Right renal pelvis (tissue), 4 donors: ENCODE results near the gene STX8. TPM values are rescaled to one million over a fixed set of nuclear protein-coding genes. Genes with fewer than 3 reads are reported as not detected.

Experiments used
- DNase-seq, 4 donors: peaks; one replicate each; pipeline ENCODE4 v3.0.0-alpha.2; 2013; ENCODE audit warnings: low read depth in 4 of 4, low spot score in 3 of 4, missing footprints in 1 of 4
- polyA plus RNA-seq, 4 donors: library from polyadenylated mRNA; unstranded; fragments of 120-200 nt; gene quantifications; one replicate each; pipeline ENCODE4 v1.2.1, GENCODE V29; 2013; ENCODE audit not compliant: insufficient read length in 4 of 4

Gene STX8
- polyA plus RNA-seq, 4 donors = 64.2 to 66.9 (median 64.6) TPM

DNA sequence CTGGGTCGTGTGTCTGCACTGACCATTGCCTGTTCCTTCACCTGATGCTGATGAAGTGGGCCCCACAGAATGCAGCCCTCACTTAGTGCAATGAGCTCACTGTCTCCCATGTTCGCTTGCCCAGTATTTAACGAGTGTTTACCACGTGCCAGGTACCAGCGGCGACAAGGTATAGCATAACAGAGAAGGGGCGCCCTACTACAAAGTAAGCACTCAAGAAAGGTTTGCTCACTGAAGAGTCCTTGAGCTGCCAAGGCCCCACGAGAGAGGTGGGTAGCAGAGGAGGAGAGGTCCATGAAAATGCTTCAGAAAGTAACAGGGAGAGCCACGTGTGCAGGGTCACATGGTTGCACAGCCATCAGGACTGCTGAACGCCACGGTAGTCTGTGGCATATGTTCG is 324.3 kb downstream of the STX8 start:
- DNase-seq = no peak

DNA sequence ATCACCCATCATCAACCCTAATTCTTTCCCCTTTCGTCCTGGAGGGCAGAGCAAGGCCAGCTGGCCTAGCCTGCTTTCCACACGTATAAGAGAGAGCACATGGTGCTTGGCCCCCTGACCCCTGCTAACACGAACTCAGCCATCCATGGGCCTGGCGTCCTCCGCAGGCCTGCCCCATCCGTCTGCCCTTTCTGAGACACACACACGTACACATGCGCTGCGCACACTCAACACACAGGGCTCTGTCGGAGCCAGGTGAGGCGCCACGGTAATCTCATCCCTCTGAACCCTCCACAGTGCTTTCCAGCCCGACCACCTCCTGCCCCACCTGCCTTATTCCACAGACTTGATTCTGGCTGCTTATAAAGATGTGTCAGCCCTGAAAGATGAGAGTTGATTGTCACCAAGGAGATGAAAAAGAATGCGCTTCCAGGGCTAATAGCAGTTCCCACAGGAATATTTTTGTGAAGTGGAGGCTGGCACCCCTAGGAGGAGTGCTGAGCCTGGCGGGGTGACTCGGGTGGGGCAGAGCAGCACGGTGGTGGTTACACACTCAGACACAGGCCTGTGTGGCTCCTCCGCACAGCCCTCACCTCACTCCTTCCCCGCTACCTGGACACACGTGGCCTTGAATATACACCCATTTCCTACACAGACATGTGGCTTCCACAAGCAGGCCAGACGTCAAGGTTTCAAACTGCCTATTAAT is 326.2 kb downstream of the STX8 start:
- DNase-seq = no peak

DNA sequence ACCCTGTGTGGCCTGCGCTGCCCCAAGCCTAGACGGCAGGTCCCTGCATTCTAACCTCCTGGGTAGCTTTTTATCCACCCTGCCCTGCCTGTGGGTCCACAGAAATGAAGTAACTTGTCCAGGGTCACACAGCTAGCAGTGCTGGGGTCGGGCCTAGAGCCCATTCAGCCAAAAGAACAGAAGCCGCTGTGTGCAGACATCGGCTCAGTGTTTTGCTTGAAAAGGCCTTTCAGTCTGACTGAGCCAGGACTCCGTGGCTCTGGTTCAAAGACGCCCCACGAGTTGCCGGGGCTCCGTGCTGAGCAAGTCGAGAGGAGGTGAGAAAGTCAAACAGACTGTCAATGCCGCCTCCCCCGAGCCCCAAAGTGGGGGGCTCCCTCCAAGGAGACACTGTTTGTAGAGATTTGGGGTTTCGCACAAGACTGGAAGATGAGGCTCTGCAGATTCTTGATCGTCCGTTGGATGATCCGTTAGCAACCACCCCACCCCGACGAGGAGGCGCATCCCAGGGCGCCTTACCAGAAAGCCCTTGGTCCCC is 328.1 kb downstream of the STX8 start:
- DNase-seq = no peak

DNA sequence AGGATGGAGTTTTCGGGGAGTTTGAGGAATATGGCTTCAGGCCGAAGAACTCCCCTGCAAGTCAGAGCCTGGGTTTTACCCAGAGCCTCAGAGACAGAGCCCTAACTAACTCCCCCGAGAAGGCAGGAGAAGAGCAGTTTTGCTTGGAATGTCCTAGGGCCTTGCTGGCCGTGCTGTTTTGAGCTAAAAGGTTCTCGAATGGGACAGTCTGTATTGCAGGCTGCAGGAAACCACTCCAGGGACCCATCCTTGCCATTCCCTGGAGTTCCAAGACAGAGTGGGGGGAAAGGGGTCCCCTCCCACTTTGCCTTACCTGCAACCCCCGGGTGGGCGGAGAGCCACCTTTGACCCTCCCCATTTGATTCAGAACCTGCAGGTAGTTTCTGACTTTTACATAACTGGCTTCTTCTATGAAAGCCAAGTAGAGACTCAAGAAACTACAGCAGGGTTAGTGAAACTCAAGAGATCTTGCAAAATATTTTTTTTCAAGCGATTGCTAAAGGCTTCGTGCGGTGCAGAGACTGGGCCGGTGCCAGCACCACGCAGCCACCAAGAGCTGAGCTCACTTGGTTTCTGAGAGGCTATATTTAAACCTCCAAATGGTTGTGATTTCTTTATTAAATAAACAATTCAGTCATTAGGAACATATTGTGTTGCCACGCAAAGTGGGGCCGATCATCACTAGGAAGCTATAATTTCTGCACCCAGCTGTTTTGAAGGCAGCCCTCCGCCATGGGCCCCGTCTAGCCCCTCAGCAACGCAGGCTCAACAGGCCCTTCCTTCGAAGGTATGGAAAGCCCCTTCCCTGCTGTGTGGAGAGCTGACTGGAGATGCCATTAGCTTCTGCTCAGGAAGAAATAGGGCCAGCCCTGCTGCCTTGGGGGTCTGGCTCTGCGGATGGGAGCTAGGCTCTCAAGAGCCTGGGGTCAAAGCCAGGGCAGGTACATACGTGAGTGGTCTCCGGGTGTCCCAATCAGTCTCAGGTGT is 331.3 kb downstream of the STX8 start:
- DNase-seq = no peak

DNA sequence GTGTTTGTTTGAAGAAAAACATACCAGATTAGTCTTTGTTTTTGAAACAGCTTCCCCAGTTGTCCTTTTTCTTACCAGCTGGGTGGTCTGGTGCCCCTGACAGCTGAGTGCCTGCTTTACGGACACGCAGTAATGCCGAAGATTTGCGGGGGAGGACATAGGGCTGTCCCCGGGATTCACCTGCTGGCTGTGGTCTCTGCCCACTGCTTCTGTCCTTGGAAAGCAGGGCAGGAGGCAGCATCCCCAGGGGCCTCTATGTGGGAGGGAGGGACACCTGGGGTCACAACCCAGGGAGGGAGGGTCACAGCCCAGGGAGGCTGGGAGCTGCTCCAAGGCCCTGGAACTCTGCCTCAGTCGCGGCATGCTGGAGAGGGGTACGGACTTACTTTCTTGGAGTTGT is 332.6 kb downstream of the STX8 start:
- DNase-seq = no peak

DNA sequence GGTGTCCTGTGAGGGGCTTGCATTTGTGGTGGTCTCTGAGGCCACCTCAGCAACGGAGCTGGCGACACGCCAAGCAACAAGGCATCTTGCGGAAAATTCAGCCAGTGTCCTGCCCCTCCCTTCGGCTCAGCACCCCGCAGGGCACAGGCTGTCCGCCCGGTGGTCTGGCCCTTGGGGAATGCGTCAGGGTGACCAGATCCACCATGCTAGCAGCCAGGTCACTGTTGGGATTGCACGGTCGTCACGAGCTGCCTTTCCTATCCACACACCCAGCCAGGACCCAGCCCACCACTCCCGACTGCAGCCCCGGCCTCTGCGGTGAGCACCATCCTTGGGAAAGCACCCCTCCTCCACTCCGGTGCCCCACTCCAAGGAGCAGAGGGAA is 333.1 kb downstream of the STX8 start:
- DNase-seq = no peak

DNA sequence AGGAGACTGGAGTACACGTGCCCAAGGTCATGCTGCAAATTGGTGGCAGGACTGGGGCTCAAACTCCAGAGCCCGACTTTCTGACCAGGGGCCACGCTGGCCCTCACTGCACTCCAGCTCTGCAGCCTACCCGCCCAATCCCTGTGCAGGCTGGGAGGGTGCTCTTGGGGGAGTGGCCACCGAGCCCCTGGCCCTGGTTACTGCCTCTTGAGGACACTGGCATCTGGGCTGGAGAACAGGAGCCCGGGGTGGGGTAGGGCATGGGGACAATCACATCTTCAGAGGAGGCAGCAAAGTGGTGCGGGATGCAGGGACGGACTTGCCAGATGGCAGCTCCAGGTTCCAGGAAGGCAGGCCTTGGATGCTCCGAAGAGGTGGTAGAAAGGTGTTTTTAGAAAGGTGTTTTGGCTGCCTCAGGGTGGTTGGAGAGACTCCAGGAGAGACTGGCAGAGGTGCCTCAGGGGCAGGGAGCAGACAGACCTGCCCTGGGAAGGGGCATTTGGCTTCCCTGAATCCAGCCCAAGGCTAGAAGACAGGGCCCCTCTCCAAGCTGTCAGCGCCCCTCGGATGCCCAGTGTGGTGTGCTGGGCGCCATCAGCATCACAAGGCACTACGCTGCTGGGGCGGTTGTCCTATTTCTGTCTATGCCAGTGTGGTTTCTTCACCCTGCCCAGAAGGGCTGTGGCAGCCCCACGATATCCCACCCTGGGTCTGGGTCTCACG is 333.7 kb downstream of the STX8 start:
- no peak for DNase-seq

DNA sequence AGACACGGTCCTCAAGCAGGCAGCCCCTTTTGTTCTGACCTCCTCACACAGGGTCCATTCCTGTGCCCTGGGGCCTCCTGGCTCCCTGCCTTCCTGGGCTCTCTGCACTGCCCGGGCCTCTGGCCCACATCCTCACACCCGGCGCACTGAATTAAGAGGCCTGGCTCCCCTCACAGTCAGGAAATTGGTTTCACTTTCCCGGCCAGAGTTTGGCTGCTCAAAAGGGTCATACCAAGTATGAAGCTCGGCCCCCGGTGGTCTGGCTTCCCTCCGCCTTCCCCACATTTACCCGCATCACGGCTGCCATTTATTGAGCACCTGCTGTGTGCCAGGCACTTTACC is 334.3 kb downstream of the STX8 start:
- DNase-seq = no peak

DNA sequence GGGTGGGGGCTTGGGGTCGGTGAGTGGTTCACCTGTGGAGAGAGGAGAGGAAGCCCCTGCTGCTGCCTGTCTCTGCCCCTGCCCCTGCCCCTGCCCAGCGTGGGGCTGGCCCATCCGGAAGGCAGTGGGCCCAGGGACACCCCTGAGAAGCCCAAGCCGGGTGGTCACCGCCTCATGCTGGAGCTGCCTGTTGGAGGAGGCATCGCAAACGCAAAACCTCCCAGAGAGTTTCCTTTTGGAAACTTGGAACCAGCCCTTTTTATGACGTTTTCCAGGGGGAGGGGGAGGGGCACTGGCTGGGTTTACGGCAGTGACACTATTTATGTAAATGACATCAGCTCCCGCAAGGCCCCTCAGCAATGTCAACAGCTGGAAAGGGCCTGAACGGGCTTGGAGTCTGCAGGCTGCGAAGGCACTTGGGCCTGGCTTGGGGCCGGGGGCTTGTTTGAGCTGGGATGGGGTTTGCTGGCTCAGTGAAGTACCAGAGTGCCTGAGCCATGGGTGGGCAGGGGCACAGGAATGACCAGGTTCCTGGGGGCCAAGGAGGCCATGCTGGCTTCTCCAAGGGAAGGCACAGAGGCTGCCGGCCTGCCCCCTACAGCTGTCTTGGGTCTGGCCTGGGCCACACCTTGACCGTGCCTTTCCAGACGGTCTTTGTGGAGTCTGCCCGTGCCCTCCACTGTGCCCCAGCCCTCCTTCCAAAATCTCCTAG is 334.8 kb downstream of the STX8 start:
- DNase-seq = peak; percentile 63 to 77 (median 67)

DNA sequence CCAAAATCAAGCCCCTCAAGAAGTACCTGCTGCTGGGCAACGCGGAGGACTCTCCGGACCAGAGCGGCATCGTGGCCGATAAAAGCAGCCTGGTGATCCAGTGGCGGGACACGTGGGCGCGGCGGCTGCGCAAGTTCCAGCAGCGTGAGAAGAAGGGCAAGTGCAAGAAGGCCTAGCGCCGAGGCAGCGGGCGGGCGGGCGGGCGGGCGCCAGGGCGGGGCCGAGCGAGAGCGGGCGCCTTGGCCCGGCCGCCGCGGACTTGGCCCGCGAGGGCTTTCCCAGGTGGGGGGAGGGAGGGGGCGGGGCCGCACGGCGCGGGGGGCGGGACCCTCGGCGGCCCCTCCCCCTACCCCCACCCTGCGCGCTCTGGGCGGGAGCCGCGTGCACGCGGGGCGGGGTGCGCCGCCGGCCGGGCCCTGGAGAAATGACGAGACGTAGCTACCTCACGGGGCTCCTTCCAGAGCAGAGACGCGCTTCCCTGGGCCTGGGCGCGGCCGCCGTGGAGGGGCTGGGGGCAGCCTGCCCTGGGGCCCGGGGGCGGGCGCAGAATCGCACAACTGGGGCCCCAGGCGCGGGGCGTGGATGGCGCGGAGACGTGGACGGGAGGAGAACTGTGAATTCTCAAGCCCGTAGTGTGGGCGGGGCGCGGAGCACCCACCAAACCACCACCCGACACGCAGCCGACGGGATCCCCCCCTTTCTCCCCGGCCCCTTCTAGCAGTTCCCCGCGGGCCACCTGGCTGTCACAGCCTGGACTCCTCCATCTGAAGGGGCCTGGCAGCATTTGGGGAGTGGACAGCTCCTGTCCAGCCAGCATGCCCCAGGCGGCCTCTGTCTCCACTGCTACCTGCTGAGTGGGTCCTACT is 335.6 kb downstream of the STX8 start:
- DNase-seq = peak in 1 of 4 donors; percentile 34

DNA sequence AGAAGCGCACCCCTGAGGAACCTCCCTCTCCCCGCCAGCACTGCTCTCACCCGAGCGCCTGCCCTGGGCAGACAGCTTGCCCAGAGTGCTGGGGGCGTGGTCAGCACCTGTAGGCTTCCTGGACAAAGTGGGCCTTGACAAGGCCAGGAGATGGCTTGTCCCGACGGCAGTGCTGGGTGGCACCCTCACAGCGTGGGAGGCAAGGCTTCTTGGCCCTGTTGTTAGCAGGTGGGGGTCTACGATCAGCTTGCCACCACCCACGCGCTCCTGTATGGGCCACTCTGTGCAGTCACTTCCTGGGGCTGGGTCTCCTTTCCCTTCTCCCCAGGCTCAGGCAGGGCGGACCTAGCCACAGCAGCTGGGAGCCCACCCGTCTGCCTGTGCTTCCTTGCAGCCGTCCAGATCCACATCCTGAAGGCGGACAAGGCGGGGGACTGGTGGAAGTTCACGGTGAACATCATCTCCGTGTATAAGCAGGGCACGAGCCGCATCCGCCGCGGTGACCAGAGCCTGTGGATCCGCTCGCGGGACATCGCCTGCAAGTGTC is 336.3 kb downstream of the STX8 start:
- no peak for DNase-seq

DNA sequence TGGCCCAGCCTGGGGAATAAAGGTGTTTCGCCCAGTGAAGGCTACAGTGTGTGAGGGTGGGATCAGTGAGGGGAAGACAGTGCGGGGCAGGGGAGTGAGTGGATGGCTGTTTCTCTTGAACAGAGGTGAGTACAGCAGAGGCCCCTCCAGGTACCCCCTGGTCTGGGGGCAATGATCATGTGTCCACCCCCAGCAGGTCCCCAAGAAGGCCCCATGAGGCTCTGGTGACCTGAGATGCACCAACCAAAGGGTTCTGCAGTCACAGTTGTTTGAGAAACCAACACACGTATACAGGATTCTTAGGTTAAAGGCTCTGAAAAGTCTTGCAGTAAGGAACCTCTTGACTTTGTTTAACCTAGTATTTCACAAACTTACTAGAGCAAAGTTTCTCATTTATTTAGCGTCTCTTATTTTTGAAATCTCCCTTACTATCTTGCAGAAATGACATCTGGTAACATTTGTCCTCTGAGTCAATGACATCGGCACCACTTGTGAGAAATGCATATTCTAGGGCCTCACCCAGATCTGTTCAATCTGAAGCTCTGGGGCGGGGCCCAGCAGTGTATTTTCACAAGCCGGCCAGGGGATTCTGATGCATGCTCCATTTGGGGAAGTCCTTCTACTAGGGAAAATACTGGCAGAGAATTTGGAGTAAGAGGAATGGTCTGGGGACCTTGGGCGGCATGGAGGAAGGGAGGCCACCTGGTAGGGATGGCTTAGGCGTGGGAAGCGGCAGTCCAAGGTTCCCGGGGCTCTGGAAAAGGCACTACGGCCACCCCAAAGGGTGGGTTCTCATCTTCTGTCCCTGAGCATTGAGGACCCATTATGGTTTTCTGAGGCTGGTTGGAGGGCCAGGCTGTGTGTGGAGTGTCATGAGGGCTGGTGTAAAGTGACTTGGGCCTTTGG is 337.0 kb downstream of the STX8 start:
- DNase-seq = no peak

DNA sequence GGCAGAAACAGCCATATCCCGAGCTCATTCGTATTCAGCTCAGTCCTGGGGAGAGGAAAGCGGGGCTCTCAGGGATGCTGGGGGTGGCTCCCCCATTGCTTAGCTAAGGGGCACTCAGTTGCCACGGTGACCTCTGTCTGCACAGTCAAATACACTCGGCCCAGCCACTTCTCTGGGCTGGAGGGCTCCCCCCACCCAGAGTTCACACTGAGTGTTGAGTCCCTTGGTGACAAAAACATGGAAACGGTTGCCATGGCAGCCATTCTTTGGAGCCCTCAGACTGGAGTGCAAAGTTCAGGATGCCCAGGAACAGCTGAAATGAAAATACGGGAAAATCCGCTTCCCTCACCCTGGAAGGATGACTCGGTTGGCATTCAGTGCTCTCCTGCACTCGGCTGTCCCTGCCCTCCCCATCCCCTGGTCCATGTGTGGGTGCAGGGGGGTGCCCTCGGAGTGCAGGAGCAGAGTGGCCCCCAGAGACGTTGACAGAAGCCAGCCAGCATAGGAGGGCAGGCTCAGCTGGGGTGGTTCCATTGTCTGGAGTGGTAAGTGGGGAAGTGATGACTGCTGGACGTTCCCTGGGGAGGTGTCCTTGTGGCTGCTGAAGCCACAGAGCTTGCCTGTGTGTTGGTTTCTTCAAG is 337.8 kb downstream of the STX8 start:
- DNase-seq = no peak

DNA sequence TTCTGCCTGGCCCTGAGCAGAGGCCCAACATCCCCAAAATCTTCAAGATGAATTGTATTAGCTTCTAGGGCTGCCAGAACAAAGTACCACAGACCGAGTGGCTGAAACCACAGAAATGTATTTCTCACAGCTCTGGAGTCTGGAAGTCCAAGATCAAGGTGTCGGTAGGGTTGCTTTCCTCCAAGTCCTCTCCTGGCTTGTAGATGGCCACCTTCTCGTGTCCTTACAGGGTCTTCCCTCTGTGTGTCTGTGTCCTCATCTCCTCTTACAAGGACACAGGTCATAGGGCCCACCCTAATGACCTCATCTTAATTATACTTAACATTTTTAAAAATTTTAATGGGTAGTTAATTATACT is 338.6 kb downstream of the STX8 start:
- DNase-seq = no peak

DNA sequence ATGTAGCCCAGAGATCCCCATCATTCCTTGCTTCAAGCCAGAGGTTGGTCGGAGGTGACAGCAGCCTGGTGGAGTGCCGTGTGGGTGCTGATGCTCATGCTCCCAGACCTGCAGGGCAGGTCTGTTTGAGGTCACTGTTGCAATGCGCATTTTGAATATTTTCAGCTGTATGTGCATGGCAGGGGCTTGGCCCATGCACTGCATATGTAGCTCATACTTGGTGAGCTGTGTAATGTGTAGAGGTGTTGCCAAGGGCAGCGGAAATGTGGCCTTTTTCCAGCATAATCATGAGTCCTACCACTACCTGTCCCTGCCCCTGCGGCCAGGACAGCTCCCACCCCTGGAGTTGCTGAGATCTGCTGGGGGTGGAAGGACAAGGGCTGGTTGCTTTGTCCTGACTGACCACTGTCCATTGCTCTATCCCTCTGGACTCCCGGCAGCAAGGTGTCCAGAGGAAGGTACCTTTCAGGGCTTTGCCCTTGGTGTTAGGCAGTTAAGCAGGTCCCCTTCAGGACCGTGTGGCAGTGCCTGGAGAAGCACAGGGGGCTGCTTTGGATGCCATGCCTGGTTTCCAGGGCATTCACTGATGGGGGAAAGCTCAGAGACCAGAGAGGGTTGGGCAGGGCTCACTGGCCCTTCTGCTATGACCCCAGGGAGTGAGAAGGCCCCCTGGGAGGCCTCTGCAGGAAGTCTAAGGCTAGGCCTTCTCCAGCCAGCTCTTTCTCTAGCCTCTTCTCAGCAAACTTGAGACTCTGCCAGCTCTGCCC is 339.2 kb downstream of the STX8 start:
- no peak for DNase-seq

DNA sequence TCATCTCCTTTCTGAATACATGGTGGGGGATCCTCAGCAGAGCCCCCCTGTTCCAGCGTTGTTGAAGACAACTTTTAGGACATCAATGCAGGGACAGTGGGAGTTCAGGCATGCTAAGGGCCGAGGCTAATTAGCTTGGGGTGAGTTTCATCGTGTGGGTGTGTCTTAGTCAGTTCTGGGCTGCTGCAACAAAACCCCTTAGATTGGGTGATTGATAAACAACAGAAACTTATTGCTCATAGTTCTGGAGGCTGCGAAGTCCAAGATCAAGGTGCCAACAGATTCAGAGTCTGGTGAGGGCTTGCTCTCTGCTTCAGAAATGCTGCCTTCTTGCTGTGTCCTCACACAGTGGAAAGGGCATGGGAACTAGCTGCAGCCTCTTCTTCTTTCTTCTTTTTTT is 340.3 kb downstream of the STX8 start:
- no peak for DNase-seq

DNA sequence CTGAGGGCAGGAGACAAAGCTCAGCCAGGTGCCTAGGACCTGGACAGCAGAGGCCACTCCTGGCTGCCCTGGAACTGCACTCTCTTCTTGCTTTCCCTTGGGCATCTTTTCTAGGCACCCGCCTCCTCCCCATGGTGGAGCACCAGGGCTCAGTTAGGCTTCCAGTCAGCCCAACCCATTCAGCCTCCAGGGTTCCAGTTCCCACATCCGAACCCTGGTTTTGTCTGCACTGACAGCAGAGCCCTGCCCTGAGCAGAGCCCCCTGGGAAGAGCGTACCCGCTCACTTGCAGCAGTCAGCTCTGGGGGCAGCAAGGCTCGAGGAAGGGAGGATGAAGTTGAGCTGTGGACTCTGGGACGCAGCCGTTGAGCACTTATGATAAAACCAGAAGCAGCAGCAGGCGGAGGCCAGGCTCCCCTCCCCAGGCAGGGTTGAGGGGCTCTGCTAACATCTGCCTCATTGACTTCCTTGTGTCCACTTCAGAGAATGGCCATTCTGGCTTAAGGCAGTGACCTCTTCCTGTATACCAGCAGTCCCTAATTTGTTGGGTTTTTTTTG is 341.2 kb downstream of the STX8 start:
- no peak for DNase-seq
